NCI-H146 treated with DMSO at 0.1 percent for 48 hours (cell line): ENCODE results near the gene NUP85.
"Not testable (repeated sequence)": the region's sequence is repeated elsewhere in the genome, so short reads cannot be mapped to it uniquely, and the experiment has no call there.

ENCODE experiments used
- DNase-seq: peaks from one replicate; lab custom pipeline; 2025; ENCODE audit not compliant: unreplicated experiment; lab: John Stamatoyannopoulos, UW

Gene NUP85

GRCh38 chr17:75199886-75200618, 5.4 kb upstream of the NUP85 start:
- no peak for DNase-seq

GRCh38 chr17:75205793-75206163, 299 bp downstream of the NUP85 start:
- DNase-seq, result no peak

- DNase-seq, result not testable (repeated sequence)
Observed at GRCh38 chr17:75207050-75207407, 1.6 kb downstream of the NUP85 start.

GRCh38 chr17:75207760-75208159, 2.3 kb downstream of the NUP85 start:
- DNase-seq, result no peak

GRCh38 chr17:75208161-75208560, 2.7 kb downstream of the NUP85 start:
- no peak for DNase-seq

GRCh38 chr17:75209061-75209460, 3.6 kb downstream of the NUP85 start:
- no peak for DNase-seq

- no peak for DNase-seq
Observed at GRCh38 chr17:75218131-75218530, 12.7 kb downstream of the NUP85 start.

GRCh38 chr17:75219815-75220214, 14.3 kb downstream of the NUP85 start:
- no peak for DNase-seq

- DNase-seq, result no peak
Observed at GRCh38 chr17:75225016-75225415, 19.5 kb downstream of the NUP85 start.

- no peak for DNase-seq
Observed at GRCh38 chr17:75227729-75228128, 22.2 kb downstream of the NUP85 start.

GRCh38 chr17:75228305-75228704, 22.8 kb downstream of the NUP85 start:
- no peak for DNase-seq

- DNase-seq, result no peak
Observed at GRCh38 chr17:75228847-75229246, 23.4 kb downstream of the NUP85 start.

GRCh38 chr17:75231071-75231470, 25.6 kb downstream of the NUP85 start:
- no peak for DNase-seq

- DNase-seq, result no peak
Observed at GRCh38 chr17:75231741-75232464, 26.4 kb downstream of the NUP85 start.

GRCh38 chr17:75232786-75233185, 27.3 kb downstream of the NUP85 start:
- no peak for DNase-seq

GRCh38 chr17:75237100-75238014, 31.9 kb downstream of the NUP85 start:
- no peak for DNase-seq

- no peak for DNase-seq
Observed at GRCh38 chr17:75238020-75238580, 32.6 kb downstream of the NUP85 start.

- DNase-seq, result peak; percentile 11
Observed at GRCh38 chr17:75238684-75239191, 33.3 kb downstream of the NUP85 start.

GRCh38 chr17:75239214-75239613, 33.7 kb downstream of the NUP85 start:
- no peak for DNase-seq

GRCh38 chr17:75239778-75240393, 34.4 kb downstream of the NUP85 start:
- DNase-seq, result no peak
